IMR-90 (cell line): Measurements from ENCODE around the gene GSKIP. TPM values are rescaled to one million over a fixed set of nuclear protein-coding genes. Genes with fewer than 3 reads are reported as not detected.

ENCODE experiments used
- ATAC-seq: fragments of 200-7000 bp; cut with Tn5 transposase; 2 replicates; pipeline ENCODE4 v1.9.1; 2020; ENCODE audit warnings: low read depth, mild to moderate bottlenecking, moderate library complexity
- BruUV-seq: library from RNA; stranded (reverse); fragments of 400-500 nt; replicated peaks from 2 replicates; lab custom pipeline; 2021; lab: Mats Ljungman, UMichigan
- CTCF ChIA-PET: fragments of 300-600 bp; formaldehyde crosslinking; extraction: SDS; loops from one replicate; lab custom pipeline; 2021; ENCODE audit warnings: antibody characterized with exemption; lab: Yijun Ruan, JAX
- POLR2A ChIA-PET: fragments of 300-600 bp; sonication (Branson Sonifier 250); formaldehyde crosslinking; loops from one replicate; lab custom pipeline; 2022; ENCODE audit warnings: antibody characterized with exemption; ENCODE audit not compliant: unreplicated experiment; lab: Charles Lee
- DNase-seq: peaks from one replicate; pipeline ENCODE4 v3.0.0; 2013
- H2AFZ ChIP-seq: replicated peaks from 2 replicates; pipeline ENCODE3; 2013; ENCODE audit warnings: low read length, mild to moderate bottlenecking; ENCODE audit not compliant: poor library complexity
- H2AK5ac ChIP-seq: 2 replicates; pipeline ENCODE4 v1.6.1; 2013; ENCODE audit warnings: low read depth, low read length, inconsistent platforms
- H2AK9ac ChIP-seq: replicated peaks from 2 replicates; pipeline ENCODE3; 2013; ENCODE audit warnings: mild to moderate bottlenecking, low read depth, low read length, moderate library complexity; ENCODE audit not compliant: poor library complexity
- H2BK120ac ChIP-seq: 2 replicates; pipeline ENCODE4 v1.6.1; 2013; ENCODE audit warnings: low read depth, low read length, inconsistent platforms
- H2BK15ac ChIP-seq: 3 replicates; pipeline ENCODE4 v1.6.1; 2013; ENCODE audit warnings: low read depth, low read length, inconsistent platforms
- H2BK20ac ChIP-seq: 2 replicates; pipeline ENCODE4 v1.6.1; 2013; ENCODE audit warnings: low read depth, mild to moderate bottlenecking, inconsistent platforms, low read length, moderate library complexity
- H2BK5ac ChIP-seq: 2 replicates; pipeline ENCODE4 v1.6.1; 2013; ENCODE audit warnings: mild to moderate bottlenecking, low read depth, low read length, inconsistent platforms; ENCODE audit not compliant: poor library complexity, severe bottlenecking
- H3K14ac ChIP-seq: replicated peaks from 2 replicates; pipeline ENCODE4 v1.6.1; 2013; ENCODE audit warnings: low read depth, low read length, inconsistent platforms
- H3K18ac ChIP-seq: 2 replicates; pipeline ENCODE4 v1.6.1; 2013; ENCODE audit warnings: low read depth, low read length, control low read depth
- H3K23ac ChIP-seq: 2 replicates; pipeline ENCODE4 v1.6.1; 2013; ENCODE audit warnings: low read depth, low read length, inconsistent platforms
- H3K27ac ChIP-seq: 2 replicates; pipeline ENCODE4 v1.5.1; 2013; ENCODE audit warnings: mild to moderate bottlenecking, control low read depth, low read length; ENCODE audit not compliant: insufficient read depth
- H3K27me3 ChIP-seq: 2 replicates; pipeline ENCODE4 v1.6.1; 2013; ENCODE audit warnings: low read length; ENCODE audit not compliant: control insufficient read depth, insufficient read depth
- H3K36me3 ChIP-seq: 2 replicates; pipeline ENCODE4 v1.6.1; 2013; ENCODE audit warnings: low read length, mixed read lengths; ENCODE audit not compliant: control insufficient read depth, insufficient read depth
- H3K4ac ChIP-seq: 2 replicates; pipeline ENCODE4 v1.6.1; 2013; ENCODE audit warnings: low read depth, low read length, inconsistent platforms
- H3K4me1 ChIP-seq: 2 replicates; pipeline ENCODE4 v1.6.1; 2013; ENCODE audit warnings: low read length, mixed read lengths; ENCODE audit not compliant: control insufficient read depth, insufficient read depth
- H3K4me2 ChIP-seq: 2 replicates; pipeline ENCODE4 v1.6.1; 2013; ENCODE audit warnings: low read depth, mild to moderate bottlenecking, control low read depth, low read length, moderate library complexity
- H3K4me3 ChIP-seq: 2 replicates; pipeline ENCODE4 v1.5.1; 2013; ENCODE audit warnings: low read depth, mild to moderate bottlenecking, control low read depth, low read length, moderate library complexity; ENCODE audit not compliant: insufficient read depth
- H3K56ac ChIP-seq: 2 replicates; pipeline ENCODE4 v1.6.1; 2013; ENCODE audit warnings: low read length, inconsistent platforms; ENCODE audit not compliant: insufficient read depth; ENCODE audit errors: extremely low read depth
- H3K79me1 ChIP-seq, 2 experiments: 2 replicates each; pipeline ENCODE4 v1.6.1; 2013; ENCODE audit warnings: low read length in 2 of 2, inconsistent platforms in 1 of 2, low read depth in 1 of 2
- H3K9ac ChIP-seq: 2 replicates; pipeline ENCODE4 v1.6.1; 2013; ENCODE audit warnings: low read depth, low read length, control low read depth
- H3K9me1 ChIP-seq: 2 replicates; pipeline ENCODE4 v1.6.1; 2013; ENCODE audit warnings: low read length, inconsistent platforms; ENCODE audit not compliant: insufficient read depth
- H3K9me3 ChIP-seq: 2 replicates; pipeline ENCODE4 v1.6.1; 2013; ENCODE audit warnings: low read length; ENCODE audit not compliant: control insufficient read depth, insufficient read depth
- H4K20me1 ChIP-seq: 2 replicates; pipeline ENCODE4 v1.6.1; 2013; ENCODE audit warnings: low read length, inconsistent platforms; ENCODE audit not compliant: insufficient read depth
- H4K5ac ChIP-seq: 2 replicates; pipeline ENCODE4 v1.6.1; 2013; ENCODE audit warnings: mild to moderate bottlenecking, low read depth, low read length, control low read depth
- H4K8ac ChIP-seq, 2 experiments: 2 replicates each; pipeline ENCODE4 v1.6.1; 2013; ENCODE audit warnings: low read depth in 2 of 2, low read length in 2 of 2, control low read depth in 1 of 2, inconsistent platforms in 1 of 2
- H4K91ac ChIP-seq: 2 replicates; pipeline ENCODE4 v1.6.1; 2013; ENCODE audit warnings: low read depth, low read length, inconsistent platforms; ENCODE audit not compliant: insufficient read depth
- BHLHE40 ChIP-seq: fragments of 150-350 bp; IDR thresholded peaks from 2 replicates; pipeline ENCODE4 v1.6.1; 2016; ENCODE audit warnings: mild to moderate bottlenecking, low read depth, low read length
- CEBPB ChIP-seq: IDR thresholded peaks from 2 replicates; pipeline ENCODE4 v1.6.1; 2012; ENCODE audit warnings: low read depth, low read length, improper control_type of control experiment
- CHD1 ChIP-seq: IDR thresholded peaks from 2 replicates; pipeline ENCODE4 v1.6.1; 2012; ENCODE audit warnings: low read depth, low read length, improper control_type of control experiment
- CTCF ChIP-seq: conservative IDR thresholded peaks from 2 replicates; pipeline ENCODE4 v1.5.1; 2012; ENCODE audit warnings: mild to moderate bottlenecking, low read depth, low read length, improper control_type of control experiment
- ELK1 ChIP-seq: fragments of 150-350 bp; IDR thresholded peaks from 2 replicates; pipeline ENCODE4 v1.6.1; 2016; ENCODE audit warnings: low read depth, mild to moderate bottlenecking, low read length, moderate library complexity, borderline replicate concordance
- FOS ChIP-seq: fragments of 150-350 bp; IDR thresholded peaks from 2 replicates; pipeline ENCODE4 v1.6.1; 2016; ENCODE audit warnings: low read depth, low read length
- NFE2L2 ChIP-seq: fragments of 150-350 bp; IDR thresholded peaks from 2 replicates; pipeline ENCODE4 v1.6.1; 2016; ENCODE audit warnings: low read depth, mild to moderate bottlenecking, low read length
- RAD21 ChIP-seq: IDR thresholded peaks from 2 replicates; pipeline ENCODE4 v1.6.1; 2012; ENCODE audit warnings: low read length, improper control_type of control experiment
- RCOR1 ChIP-seq: IDR thresholded peaks from 2 replicates; pipeline ENCODE4 v1.6.1; 2012; ENCODE audit warnings: mild to moderate bottlenecking, low read length, improper control_type of control experiment; ENCODE audit not compliant: insufficient replicate concordance
- SMC3 ChIP-seq: fragments of 150-350 bp; IDR thresholded peaks from 2 replicates; pipeline ENCODE4 v1.6.1; 2016; ENCODE audit warnings: low read depth, mild to moderate bottlenecking, antibody characterized with exemption, low read length, moderate library complexity
- WGBS, 2 experiments: methylation state at CpG; one replicate each; pipeline versions ENCODE4 v1.1.5 to v1.1.7; 2013; ENCODE audit warnings: missing lambda C conversion rate in 2 of 2; ENCODE audit not compliant: insufficient read length in 1 of 2; ENCODE audit errors: extremely low coverage in 2 of 2; 5-methylcytosine and 5-hydroxymethylcytosine counted together
- dilution Hi-C: fragments of 300-500 bp; cut with HindIII; formaldehyde crosslinking; loops from one replicate; pipeline ENCODE4 v1.14.3; 2018; ENCODE audit warnings: low sequenced_read_pairs; ENCODE audit not compliant: unreplicated experiment
- in situ Hi-C: fragments of 300-500 bp; cut with MboI; formaldehyde crosslinking; loops from 3 replicates; pipeline ENCODE4 v1.14.3; 2019; ENCODE audit warnings: low sequenced_read_pairs, inconsistent platforms, mixed read lengths
- intact Hi-C: fragments of 100-400 bp; cut with micrococcal nuclease; formaldehyde crosslinking; loops from 2 replicates; pipeline ENCODE4 v1.10.0; 2022
- polyA plus RNA-seq, 3 experiments: library from polyadenylated mRNA; depleted of rRNA; stranded (reverse); fragments of >200 nt; gene quantifications; 2 replicates each; pipeline ENCODE4 v1.2.3, GENCODE V29; 2012; ENCODE audit warnings: low replicate concordance in 1 of 3
- total RNA-seq: library from RNA; depleted of rRNA; stranded (reverse); fragments of >200 nt; gene quantifications from 2 replicates; pipeline ENCODE4 v1.2.3, GENCODE V29; 2012

GSKIP gene
- total and polyA plus RNA-seq, 2 of the 4 experiments (the other 2 are of a cell fraction), result 11.7 to 22.0 TPM

GRCh38 chr14:96376093-96376492 lies 12.8 kb downstream of the GSKIP start:
- dilution Hi-C loops, result no loop called here
- Histone ChIP-seq H3K9ac (no peak overlapping the region), H2BK20ac (no peak overlapping the region), H3K79me1 (peaks cover 17 to 34% of the 10 kb centered on the region in 2 experiments), H4K20me1 (no peaks in the 10 kb centered on the region), H3K18ac (no peak overlapping the region), H3K4ac (no peak overlapping the region), H3K14ac (no peak overlapping the region), H2AK5ac (no peak overlapping the region), H3K27me3 (no peaks in the 10 kb centered on the region), H4K91ac (no peak overlapping the region), H2BK5ac (no peak overlapping the region), H3K36me3 (no peaks in the 10 kb centered on the region), H3K4me1 (no peaks in the 10 kb centered on the region), H3K9me3 (no peaks in the 10 kb centered on the region), H2BK120ac (no peak overlapping the region), H3K27ac (no peak overlapping the region), H2AFZ (no peak overlapping the region), H3K4me2 (no peak overlapping the region), H3K9me1 (peaks cover 8% of the 10 kb centered on the region; the same call in 1 of the 2 replicates), H3K4me3 (no peak overlapping the region), H4K5ac (no peak overlapping the region), H3K56ac (no peak overlapping the region), H2AK9ac (no peak overlapping the region), H3K23ac (no peak overlapping the region), H4K8ac (no peak overlapping the region), H2BK15ac (no peak overlapping the region)
- in situ Hi-C loops, result no loop called here
- DNase-seq (no peak), ATAC-seq (no peak)
- BruUV-seq, result no TSS peak
- no peak for TF ChIP-seq BHLHE40
- TF ChIP-seq CHD1, result no peak
- TF ChIP-seq CEBPB, result no peak
- TF ChIP-seq RAD21, result no peak
- TF ChIP-seq NFE2L2, result no peak
- no peak for TF ChIP-seq RCOR1
- no peak for TF ChIP-seq FOS
- TF ChIP-seq SMC3, result no peak
- no peak for TF ChIP-seq CTCF
- TF ChIP-seq ELK1, result no peak
- CTCF ChIA-PET, result no interaction called here
- POLR2A ChIA-PET, result no interaction called here
- WGBS, 2 experiments, result 82% methylated on average over 1 of the region's 3 CpGs; no CpG with 5 or more reads in 1 of the 2 experiments
- intact Hi-C loops, result no loop called here
